ENCODE data around the gene S100A5. TPM values are rescaled to one million over a fixed set of nuclear protein-coding genes. Genes with fewer than 3 reads are reported as not detected.
"Not testable (repeated sequence)": the region's sequence is repeated elsewhere in the genome, so short reads cannot be mapped to it uniquely, and the experiment has no call there.

Gene S100A5, protein sequence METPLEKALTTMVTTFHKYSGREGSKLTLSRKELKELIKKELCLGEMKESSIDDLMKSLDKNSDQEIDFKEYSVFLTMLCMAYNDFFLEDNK
- total RNA-seq (2014; rRNA removed; shearing (Covaris generic)): not detected in 2 replicates

DNA sequence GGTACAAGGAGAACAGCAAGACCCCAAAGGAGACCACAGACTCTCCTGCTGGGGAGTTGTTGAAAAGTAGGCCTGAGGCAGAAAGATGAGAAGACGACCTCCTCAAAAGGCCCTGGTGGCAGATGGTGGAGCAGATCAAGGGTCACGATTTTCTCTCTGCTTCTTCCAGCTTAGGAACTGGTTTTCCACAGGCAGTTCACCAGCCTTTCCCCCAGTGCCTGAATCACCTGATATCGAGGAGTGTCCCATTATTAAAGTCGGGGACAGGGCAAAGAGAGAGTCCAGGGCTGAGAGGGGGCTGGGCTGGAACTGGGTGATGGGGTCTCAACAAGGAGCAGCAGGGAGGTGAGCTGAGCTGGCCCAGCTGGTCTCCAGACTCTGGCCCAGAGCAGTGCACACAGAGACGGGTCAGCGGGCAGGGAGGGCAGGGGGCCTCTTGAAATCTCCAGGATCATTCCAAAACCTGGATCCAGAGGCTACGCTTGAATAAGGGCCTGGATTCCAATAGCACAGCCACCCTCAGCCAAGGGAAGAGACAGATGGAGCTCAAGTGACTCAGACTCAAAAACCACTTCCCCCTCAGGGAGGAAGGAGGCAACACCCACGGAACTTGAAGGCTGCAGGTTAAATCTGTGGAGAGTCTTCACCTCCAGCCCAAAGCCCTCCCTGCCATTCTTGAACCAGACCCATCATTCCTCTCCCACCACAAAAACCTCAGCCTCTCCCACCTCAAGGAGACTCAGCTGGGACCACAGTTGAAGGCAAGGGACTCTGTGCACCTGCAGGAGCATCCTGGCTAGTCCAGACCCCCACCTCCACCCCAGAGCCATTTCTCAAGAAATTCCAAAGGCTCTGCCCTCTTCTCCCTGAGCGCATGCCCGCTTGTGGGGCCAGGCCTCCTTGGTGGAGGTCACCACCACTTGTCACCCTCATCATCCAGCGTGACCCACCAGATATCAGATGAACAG is at the start of gene S100A5:
Gene S100A5 (minus strand): TSS at position 541 of the 968 bp plus-strand sequence. CDS start 743 bp downstream, outside the sequence.
- DNase-seq: peak in 1 of 2 experiments; percentile 44
- Histone ChIP-seq H3K27me3 (no peaks in the 10 kb centered on the region), H3K4me3 (no peak within 1 kb of the TSS), H3K9me3 (replicated peaks) (no peaks in the 10 kb centered on the region), H3K27ac (no peak within 1 kb of the TSS), H3K4me1 (peaks cover 15% of the 10 kb centered on the region), H3K36me3 (no peaks in the 10 kb centered on the region)

DNA sequence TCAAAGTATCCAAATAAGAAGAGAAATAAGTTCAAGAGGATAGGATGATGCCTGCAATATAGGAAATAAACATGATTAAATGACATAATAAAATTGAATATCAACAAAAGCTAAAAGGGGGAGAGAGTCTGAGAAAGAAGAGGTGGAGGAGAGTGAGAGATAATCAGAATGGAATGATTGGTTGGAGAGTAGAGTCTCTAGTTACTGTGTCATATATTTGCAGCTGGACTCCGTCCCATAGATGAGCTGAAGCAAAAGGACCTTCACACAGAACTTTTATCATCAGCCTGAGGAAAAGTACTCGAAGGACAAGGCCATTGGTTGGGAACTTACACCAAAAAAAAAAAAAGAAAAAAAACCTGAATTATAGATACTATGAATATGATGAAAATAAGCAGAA is 47.7 kb upstream of the S100A5 start:
- Histone ChIP-seq H3K36me3 (no peaks in the 10 kb centered on the region), H3K27me3 (no peaks in the 10 kb centered on the region), H3K27ac (no peak overlapping the region), H3K4me1 (no peaks in the 10 kb centered on the region; the same call in 1 of the 2 replicates), H3K9me3 (replicated peaks) (no peaks in the 10 kb centered on the region), H3K4me3 (no peak overlapping the region)
- DNase-seq: no peak

DNA sequence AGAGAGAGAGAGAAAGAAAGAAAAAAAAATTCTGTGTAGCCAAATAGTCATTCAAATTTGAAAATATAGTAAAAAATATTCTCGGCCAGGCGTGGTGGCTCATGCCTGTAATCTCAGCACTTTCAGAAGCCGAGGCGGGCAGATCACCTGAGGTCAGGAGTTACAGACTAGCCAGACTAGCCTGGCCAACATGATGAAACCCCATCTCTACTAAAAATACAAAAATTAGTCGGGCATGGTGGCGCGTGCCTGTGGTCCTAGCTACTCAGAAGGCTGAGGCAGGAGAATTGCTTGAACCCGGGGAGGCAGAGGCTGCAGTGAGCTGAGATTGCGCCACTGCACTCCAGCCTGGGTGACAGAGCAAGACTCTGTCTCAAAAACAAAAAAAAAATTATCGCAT is 47.3 kb upstream of the S100A5 start:
- not testable (repeated sequence) for H3K9me3 ChIP-seq (replicated peaks); H3K27ac ChIP-seq; H3K4me3 ChIP-seq; DNase-seq; H3K4me1 ChIP-seq; H3K27me3 ChIP-seq; H3K36me3 ChIP-seq

DNA sequence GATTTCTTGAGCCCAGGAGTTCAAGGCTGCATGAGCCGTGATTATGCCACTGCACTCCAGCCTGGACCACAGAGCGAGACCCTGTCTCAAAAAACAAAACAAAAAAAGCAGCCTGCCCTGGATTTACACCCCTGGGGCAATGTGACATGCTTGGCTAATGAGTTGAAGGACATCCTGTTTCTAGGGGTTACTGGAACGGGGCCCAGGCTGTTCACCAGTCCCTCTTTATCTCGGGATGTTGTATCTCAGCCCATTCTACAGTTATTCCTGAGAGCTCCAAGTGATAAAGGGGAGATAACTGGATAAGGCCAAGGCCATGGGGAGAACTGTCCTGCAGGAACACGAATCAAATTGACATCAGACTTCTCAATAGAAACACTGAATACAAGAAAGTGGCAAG is 46.6 kb upstream of the S100A5 start:
- Histone ChIP-seq H3K4me3 (no peak overlapping the region), H3K4me1 (no peaks in the 10 kb centered on the region), H3K9me3 (replicated peaks) (no peaks in the 10 kb centered on the region), H3K27me3 (no peaks in the 10 kb centered on the region), H3K36me3 (no peaks in the 10 kb centered on the region), H3K27ac (no peak overlapping the region)
- DNase-seq: no peak

DNA sequence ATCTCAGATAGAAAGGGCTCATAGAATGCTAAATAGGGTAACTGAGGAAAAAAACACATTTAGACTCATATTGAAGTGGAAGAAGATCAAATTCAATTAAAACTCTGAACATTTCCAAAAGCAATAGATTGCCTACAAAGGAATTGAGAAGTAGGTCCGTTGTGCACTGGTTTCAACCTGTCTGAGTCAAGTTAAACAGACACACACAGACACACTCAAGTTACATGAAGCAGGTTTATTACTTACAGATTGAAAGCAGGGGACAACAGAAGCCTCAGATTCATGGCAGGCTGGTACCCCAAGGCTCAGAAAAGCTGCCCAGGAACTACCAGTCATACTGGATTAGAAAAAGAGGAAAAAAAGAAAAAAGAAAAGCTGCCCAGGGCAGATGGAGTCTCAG is 45.6 kb upstream of the S100A5 start:
- Histone ChIP-seq H3K4me3 (no peak overlapping the region), H3K27me3 (no peaks in the 10 kb centered on the region), H3K27ac (no peak overlapping the region), H3K4me1 (peaks cover 5% of the 10 kb centered on the region), H3K9me3 (replicated peaks) (no peaks in the 10 kb centered on the region), H3K36me3 (no peaks in the 10 kb centered on the region)
- no peak for DNase-seq

DNA sequence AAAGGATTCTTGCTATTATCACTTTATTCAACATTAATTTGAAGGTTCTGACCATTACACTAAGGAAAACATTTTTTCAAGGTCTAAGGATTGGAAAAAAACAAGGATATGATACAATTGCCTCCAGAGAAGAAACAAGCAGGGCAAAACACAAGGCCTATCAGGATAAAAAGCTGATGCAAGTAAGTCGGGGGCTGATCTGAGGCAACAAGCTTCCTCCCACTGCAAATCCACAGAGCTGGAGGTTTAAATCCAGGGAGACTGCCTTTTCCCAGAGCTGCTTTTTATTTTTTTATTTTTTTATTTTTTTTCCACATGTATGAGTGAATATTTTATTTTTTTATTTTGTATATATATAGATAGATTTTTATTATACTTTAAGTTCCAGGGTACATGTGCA is 44.3 kb upstream of the S100A5 start:
- Histone ChIP-seq H3K27ac (no peak overlapping the region), H3K4me1 (peaks cover 6% of the 10 kb centered on the region), H3K4me3 (no peak overlapping the region), H3K36me3 (no peaks in the 10 kb centered on the region), H3K9me3 (replicated peaks) (no peaks in the 10 kb centered on the region), H3K27me3 (no peaks in the 10 kb centered on the region)
- DNase-seq: no peak

DNA sequence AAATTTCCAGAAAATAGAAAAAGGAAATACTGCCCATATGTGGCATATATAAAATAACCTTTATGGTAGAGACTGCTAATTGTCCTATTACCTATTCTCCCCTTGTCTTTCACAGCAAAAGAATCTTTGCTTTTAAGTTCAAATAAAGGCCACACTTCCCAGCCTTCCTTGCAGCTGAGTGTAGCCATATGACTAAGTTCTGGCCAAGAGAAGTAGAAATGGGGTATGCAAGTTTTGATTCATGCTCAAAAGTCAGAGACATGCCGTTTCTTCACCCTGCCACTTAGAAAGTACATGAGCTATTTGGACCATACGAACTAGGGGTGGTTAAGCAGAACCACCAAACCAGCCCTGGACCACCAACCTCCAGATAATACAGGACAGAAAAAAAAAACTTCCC is 43.2 kb upstream of the S100A5 start:
- no peaks in the 10 kb centered on the region for H3K9me3 ChIP-seq (replicated peaks)
- no peaks in the 10 kb centered on the region for H3K27me3 ChIP-seq
- DNase-seq: no peak
- H3K36me3 ChIP-seq: no peaks in the 10 kb centered on the region
- no peak overlapping the region for H3K27ac ChIP-seq
- H3K4me1 ChIP-seq: peaks cover 6% of the 10 kb centered on the region
- no peak overlapping the region for H3K4me3 ChIP-seq

DNA sequence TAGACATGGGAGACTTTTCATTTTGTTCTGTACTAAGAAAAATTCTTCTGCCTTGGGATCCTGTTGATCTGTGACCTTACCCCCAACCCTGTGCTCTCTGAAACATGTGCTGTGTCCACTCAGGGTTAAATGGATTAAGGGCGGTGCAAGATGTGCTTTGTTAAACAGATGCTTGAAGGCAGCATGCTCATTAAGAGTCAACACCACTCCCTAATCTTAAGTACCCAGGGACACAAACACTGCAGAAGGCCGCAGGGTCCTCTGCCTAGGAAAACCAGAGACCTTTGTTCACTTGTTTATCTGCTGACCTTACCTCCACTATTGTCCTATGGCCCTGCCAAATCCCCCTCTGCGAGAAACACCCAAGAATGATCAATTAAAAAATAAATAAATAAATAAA is 42.8 kb upstream of the S100A5 start:
- DNase-seq; H3K27ac ChIP-seq; H3K27me3 ChIP-seq; H3K4me3 ChIP-seq; H3K4me1 ChIP-seq; H3K36me3 ChIP-seq; H3K9me3 ChIP-seq (replicated peaks): not testable (repeated sequence)

DNA sequence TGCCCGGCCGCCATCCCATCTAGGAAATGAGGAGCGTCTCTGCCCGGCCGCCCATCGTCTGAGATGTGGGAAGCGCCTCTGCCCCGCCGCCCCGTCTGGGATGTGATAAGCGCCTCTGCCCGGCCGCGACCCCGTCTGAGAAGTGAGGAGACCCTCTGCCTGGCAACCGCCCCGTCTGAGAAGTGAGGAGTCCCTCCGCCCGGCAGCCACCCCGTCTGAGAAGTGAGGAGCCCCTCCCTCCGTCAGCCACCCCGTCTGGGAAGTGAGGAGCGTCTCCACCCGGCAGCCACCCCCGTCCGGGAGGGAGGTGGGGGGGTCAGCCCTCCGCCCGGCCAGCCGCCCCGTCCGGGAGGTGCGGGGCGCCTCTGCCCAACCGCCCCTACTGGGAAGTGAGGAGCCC is 42.1 kb upstream of the S100A5 start:
- not testable (repeated sequence) for H3K27ac ChIP-seq; H3K36me3 ChIP-seq; DNase-seq; H3K27me3 ChIP-seq; H3K4me1 ChIP-seq; H3K4me3 ChIP-seq; H3K9me3 ChIP-seq (replicated peaks)

DNA sequence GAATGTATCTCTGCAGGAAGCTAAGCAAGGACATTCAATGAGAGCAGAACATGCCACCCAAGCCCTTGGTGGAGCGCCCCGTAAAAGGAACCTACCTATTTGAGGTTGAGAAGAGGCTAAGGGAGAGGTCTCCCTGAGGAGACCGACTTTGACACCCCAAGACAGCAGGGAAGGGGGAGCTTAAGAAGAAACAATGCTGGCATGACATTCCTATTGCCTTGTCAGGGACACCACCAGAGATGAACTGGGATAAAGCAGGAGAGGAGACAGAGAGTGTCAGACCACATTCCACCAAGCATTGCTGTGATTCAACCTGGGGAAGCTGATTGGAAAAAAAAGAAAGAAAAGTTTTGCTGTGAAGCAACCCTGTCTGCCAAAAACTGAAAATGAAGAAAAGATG is 38.2 kb upstream of the S100A5 start:
- Histone ChIP-seq H3K27me3 (no peaks in the 10 kb centered on the region), H3K9me3 (replicated peaks) (no peaks in the 10 kb centered on the region), H3K27ac (no peak overlapping the region), H3K4me3 (no peak overlapping the region), H3K36me3 (no peaks in the 10 kb centered on the region), H3K4me1 (peaks cover 13% of the 10 kb centered on the region)
- DNase-seq: no peak

DNA sequence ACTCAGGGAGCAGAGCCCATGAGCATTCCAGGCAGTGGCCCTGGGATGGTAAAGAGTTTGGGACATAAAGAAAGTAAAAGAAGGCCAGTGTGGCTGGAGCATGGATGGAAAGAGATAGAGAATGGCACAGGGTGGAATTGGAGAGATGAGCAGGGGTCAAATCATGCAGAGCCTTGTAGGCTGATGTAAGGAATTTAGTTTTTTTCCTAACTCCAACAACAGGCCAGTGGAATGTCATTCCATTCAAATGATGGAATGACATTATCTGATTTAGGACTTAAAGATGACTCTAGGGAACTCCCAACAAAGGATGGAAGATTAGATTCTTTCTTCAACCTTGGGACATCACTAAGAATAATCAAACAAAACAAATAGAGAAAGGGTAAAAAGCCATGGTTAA is 37.8 kb upstream of the S100A5 start:
- H3K4me3 ChIP-seq: no peak overlapping the region
- no peak overlapping the region for H3K27ac ChIP-seq
- H3K36me3 ChIP-seq: no peaks in the 10 kb centered on the region
- H3K4me1 ChIP-seq: peaks cover 13% of the 10 kb centered on the region
- no peaks in the 10 kb centered on the region for H3K9me3 ChIP-seq (replicated peaks)
- no peak for DNase-seq
- H3K27me3 ChIP-seq: no peaks in the 10 kb centered on the region

DNA sequence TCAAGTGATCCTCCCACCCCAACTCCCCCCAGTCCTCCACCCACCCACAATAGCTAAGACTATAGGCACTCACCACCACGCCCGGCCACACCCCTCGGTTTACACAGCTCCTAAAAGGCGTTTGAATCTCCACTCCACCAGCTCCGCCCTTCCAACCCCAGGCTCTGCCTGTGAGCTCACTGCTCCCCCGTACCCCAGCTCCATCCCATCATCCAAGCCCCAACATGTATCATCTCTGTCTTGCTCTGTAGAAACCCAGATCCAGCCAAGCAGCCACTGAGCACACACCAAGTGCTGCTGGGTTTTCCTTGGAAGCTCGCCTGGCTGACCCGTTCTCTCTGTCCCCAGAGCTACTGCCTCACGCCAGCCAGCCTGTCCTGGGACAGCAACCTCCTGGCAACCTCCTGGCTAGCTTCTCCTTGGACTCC is 36.9 kb upstream of the S100A5 start:
- Histone ChIP-seq H3K27ac (no peak overlapping the region), H3K27me3 (no peaks in the 10 kb centered on the region), H3K36me3 (no peaks in the 10 kb centered on the region), H3K4me1 (peaks cover 13% of the 10 kb centered on the region), H3K4me3 (no peak overlapping the region), H3K9me3 (replicated peaks) (no peaks in the 10 kb centered on the region)
- no peak for DNase-seq

DNA sequence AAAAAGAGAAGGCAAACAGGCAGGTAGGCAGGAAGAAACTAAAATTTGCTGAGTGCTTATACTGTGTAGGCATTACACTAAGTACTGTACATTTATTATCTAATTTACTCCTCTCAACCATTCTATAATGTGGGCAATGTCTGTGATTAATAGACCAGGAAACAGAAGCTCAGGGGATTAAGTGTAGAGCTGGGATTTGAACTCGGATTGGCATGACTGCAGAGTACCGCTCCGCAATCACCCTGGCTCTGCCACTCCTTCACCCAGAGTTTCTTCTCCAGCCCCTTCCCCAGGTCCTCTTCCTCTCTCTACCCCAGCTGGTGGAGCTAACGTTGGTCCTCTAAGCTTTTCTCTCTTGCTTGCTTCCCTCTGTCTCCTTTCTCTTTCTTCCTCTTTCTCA is 36.4 kb upstream of the S100A5 start:
- peaks cover 13% of the 10 kb centered on the region for H3K4me1 ChIP-seq

DNA sequence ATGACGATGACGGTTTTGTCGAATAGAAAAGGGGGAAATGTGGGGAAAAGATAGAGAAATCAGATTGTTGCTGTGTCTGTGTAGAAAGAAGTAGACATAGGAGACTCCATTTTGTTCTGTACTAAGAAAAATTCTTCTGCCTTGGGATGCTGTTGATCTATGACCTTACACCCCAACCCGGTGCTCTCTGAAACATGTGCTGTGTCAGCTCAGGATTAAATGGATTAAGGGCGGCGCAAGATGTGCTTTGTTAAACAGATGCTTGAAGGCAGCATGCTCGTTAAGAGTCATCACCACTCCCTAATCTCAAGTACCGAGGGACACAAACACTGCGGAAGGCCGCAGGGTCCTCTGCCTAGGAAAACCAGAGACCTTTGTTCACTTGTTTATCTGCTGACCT is 34.8 kb upstream of the S100A5 start:
- H3K9me3 ChIP-seq (replicated peaks): not testable (repeated sequence)

More for the DNA sequence above, 36.4 kb upstream of the S100A5 start:
- DNase-seq: no peak
- Histone ChIP-seq H3K27me3 (no peaks in the 10 kb centered on the region), H3K36me3 (no peaks in the 10 kb centered on the region), H3K9me3 (replicated peaks) (no peaks in the 10 kb centered on the region), H3K27ac (no peak overlapping the region), H3K4me3 (no peak overlapping the region)

DNA sequence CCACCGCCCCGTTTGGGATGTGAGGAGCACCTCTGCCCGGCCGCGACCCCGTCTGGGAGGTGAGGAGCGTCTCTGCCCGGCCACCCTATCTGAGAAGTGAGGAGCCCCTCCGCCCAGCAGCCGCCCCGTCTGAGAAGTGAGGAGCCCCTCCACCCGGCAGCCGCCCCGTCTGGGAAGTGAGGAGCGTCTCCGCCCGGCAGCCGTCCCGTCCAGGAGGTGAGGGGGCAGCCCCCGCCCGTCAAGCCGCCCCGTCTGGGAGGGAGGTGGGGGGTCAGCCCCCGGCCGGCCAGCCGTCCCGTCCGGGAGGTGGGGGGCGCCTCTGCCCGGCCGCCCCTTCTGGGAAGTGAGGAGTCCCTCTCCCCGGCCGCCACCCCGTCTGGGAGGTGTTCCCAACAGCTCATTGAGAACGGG is 34.4 kb upstream of the S100A5 start:
- H3K36me3 ChIP-seq; H3K9me3 ChIP-seq (replicated peaks); DNase-seq; H3K4me1 ChIP-seq; H3K4me3 ChIP-seq; H3K27ac ChIP-seq; H3K27me3 ChIP-seq: not testable (repeated sequence)

More for the DNA sequence above, 34.8 kb upstream of the S100A5 start:
- H3K4me3 ChIP-seq, H3K27me3 ChIP-seq, H3K4me1 ChIP-seq, H3K27ac ChIP-seq, H3K36me3 ChIP-seq: not testable (repeated sequence)
- peak in 1 of 2 experiments; percentile 22 for DNase-seq

DNA sequence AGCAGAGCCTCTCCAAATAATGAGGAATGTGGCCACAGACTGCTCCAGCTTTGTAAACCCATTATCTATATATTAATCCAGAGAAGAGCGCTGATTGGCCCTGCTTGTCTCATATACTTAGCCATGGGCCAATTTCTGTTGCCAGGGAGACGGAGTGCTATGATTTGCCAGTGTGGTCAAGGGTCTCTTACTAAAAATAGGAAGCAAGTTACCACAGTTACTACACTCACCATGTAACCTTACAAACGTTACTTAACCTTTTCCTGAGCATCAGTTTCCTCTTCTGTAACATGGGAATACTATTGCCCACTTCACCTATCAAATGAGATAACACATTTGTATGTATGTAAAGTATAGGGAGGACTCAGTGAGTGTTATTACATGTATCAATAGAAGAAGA is 32.6 kb upstream of the S100A5 start:
- DNase-seq: no peak

More for the DNA sequence above, 32.6 kb upstream of the S100A5 start:
- H3K27me3 ChIP-seq: no peaks in the 10 kb centered on the region
- H3K9me3 ChIP-seq (replicated peaks): no peaks in the 10 kb centered on the region
- H3K27ac ChIP-seq: no peak overlapping the region
- peaks cover 12% of the 10 kb centered on the region for H3K4me1 ChIP-seq
- H3K36me3 ChIP-seq: no peaks in the 10 kb centered on the region
- H3K4me3 ChIP-seq: no peak overlapping the region
